CD4-positive, alpha-beta T cell treated with Interleukin-15 for 1 hour (primary cell): ENCODE measurements around the gene ZNF646.
A peak's percentile ranks its signal among the peaks of the same experiment; 100 is the strongest.

Experiments
- DNase-seq: peaks from one replicate; pipeline ENCODE4 v3.0.0-alpha.2; 2020

ZNF646 gene

GRCh38 chr16:31073970-31074813 lies at the start of gene ZNF646, which contains the start of gene ZNF668:
ZNF646 (plus strand) TSS chr16:31074422; CDS start chr16:31076325, 1,903 bp downstream.
ZNF668 (minus strand) TSS chr16:31074240; CDS start chr16:31064459, 9,781 bp downstream.
- DNase-seq: peak; percentile 98

DNA sequence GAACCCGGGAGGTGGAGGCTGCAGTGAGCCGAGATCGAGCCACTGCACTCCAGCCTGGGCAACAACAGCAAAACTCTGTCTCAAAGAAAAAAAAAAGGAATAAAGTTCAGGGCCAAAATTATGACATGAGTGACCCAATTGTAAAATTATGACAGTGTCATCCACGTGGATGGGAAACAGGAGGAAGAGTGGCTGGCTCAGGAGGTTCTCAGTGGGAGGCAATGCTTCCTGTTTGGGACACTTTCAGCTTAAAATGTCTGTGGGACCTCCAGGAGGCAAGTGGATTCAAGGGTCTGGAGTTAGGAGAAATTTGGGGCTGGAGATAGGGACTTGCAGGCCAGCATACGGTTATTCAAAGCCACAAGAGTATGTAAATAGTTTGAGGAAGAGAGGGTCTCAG lies 48.9 kb upstream of the ZNF646 start:
- no peak for DNase-seq

DNA sequence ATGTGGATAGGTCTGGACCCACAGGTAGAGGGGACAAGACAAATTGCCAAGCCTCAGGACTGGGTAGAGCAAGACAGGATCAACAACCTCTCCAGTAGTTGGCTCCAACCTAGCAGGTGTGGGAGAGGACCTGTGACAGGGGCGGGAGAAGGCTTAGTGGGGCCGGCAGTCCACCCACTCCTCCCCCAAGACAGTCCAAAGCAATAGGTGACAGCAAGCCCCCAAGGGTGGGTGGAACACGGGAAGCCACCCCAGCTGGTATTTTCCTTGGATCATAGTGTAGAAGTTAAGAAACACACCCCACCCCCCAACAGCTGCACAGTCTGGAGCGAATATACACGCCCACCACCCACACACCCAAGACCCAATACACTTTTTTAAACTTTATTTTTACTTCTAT lies 45.0 kb upstream of the ZNF646 start:
- DNase-seq: no peak

GRCh38 chr16:31031276-31031675 lies 42.9 kb upstream of the ZNF646 start:
- DNase-seq: no peak

DNA sequence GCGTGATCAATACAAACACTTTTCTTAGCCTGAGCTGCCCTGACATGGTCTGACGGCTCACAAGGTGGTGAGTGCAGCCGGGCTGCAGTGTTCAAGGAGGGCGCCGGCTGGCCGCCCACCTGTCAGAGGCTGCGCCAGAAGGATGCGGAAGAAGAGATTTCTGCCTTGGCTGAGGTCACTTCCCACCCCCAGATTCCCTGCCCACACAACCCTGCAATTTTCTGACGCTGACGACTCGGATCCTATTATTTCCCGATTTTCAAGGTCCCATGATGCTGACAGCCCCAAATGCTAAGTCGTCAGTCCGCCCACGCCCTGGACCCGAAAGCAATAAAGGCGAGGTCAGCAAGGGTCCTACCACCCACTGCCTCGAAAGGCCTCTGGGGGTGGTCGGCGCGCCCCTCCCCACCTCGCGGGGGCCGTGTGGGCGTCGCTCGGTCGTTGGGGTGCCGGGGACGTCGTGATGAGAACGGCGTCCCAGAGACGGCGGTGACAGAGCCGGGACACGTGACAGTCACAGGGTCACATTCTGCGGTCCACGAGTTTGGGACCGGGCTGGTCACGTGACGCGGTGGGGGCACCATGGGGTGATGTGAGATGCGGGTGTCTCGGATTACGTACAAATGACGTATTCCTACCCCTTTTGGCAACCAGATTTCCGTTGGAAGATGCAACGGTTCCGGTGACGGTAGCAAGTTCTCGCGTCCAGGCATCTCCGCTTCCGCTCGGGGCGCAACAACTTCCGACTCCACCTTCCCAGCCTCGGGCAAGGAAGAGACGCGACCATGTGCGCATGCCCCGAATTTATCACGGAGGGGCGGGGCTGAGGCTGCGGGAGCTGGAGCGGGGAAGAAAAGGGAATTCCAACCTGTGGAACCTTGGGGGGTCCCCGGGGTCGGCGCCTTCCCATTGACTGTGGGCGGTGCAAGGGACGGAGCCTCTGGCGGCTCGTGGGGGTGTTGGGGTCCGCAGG lies 41.2 kb upstream of the ZNF646 start, which contains the start of gene STX4:
TSS of gene STX4 (plus strand) at position 823 of the 973 bp plus-strand sequence. CDS start 248 bp downstream, outside the sequence.
- peak; percentile 99 for DNase-seq

DNA sequence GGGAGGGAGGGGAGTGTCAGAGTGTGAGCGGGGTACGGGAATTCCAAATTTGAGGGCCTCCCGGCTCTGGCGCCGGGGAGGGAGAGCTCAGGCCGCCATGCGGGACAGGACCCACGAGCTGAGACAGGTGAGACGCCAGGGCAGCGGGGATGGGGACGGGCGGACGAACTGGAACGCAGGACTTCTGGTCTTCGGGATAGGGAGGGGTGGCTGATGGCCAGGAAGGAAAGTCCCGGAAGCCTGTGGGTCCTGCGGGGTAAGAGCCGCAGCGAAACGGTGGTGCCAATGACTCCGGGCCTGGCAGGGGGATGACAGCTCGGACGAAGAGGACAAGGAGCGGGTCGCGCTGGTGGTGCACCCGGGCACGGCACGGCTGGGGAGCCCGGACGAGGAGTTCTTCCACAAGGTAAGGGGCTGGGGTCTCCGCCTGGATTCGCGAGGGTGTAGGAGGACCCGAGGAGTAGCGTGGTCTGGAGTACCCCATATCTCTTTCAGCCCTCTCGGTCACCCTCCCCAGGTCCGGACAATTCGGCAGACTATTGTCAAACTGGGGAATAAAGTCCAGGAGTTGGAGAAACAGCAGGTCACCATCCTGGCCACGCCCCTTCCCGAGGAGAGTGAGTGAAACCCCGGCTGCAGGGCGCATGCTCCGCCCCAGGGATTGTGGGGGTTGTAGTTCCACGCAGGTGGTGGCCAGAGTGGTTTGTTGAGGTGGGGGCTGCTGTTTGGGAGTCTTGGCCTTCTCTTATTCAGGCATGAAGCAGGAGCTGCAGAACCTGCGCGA lies 40.3 kb upstream of the ZNF646 start:
- peak; percentile 88 for DNase-seq

DNA sequence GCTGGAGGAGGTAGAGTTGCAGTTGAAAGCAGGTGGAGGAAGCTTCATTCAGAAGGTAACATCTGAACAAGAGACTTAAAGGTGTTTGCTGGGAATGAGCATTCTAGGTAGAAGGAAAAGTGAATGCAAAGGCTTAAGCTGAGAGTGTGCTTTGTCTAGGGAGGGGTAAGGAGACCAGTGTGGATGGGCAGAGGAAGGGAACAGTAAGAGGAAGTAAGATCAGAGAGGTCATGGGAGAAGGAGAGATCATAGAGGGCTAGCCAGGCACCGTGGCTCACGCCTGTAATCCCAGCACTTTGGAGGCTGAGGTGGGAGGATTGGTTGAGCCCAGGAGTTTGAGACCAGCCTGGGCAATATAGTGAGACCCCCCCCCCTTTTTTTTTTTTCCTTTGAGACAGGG lies 37.5 kb upstream of the ZNF646 start:
- no peak for DNase-seq

- DNase-seq: no peak
Measured at GRCh38 chr16:31038993-31039392, 35.2 kb upstream of the ZNF646 start.

DNA sequence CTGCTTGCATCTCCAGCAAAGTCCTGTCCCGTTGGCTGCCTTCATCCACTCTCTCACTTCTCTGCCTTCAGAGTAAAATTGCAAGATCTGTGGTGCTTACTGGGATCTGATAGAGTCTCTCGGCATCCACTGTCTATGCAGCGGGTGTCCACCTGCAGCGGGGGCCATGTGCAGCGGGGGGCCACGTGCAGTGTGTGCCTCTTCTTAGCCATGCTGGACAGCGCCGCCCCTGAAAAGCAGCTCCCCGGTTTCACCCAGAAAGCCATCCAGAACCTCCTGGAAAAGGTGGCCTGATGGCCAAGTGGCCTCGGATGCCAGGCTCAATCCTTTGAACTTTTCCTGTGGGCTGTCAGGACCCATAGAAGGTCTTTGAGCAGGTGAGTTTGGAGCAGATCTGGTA lies 31.4 kb upstream of the ZNF646 start:
- no peak for DNase-seq

DNA sequence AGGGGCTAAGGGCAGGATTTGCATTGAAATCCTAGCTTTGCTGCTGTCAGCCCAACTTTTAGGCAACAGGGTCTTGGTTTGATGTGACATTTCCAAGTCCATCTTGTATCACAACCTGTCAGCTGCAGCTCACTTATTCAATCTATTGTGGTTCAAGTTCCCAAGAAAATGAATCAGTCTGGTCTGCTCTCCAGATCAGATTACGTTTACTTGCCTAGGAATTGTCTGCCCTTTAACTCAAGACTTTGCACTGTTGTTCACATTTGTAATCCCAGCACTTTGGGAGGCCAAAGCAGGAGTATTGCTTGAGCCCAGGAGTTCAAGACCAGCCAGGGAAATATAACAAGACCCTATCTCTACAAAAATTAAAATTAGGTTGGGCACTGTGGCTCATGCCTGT lies 30.9 kb upstream of the ZNF646 start:
- DNase-seq: no peak

- DNase-seq: no peak
Measured at GRCh38 chr16:31043898-31044481, 30.2 kb upstream of the ZNF646 start.

GRCh38 chr16:31050280-31051030 lies 23.8 kb upstream of the ZNF646 start:
- no peak for DNase-seq

DNA sequence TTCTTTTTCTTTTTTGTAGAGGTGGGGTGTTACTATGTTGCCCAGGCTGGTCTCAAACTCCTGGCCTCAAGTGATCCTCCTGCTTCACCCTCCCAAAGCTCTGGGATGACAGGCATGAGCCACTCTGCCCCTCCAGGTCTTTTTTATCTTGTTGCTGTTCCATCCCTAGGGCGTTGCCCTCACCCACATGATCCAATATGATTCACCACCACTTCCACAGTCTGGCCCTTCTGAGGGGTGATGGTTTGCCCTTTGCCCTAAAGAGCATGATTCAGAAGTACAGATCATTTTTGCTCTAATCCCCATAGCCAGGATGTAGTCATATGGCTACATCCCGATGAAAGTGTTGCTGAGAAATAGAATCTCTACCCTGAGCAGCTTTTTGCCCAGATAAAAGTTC lies 22.1 kb upstream of the ZNF646 start:
- DNase-seq: peak; percentile 37

DNA sequence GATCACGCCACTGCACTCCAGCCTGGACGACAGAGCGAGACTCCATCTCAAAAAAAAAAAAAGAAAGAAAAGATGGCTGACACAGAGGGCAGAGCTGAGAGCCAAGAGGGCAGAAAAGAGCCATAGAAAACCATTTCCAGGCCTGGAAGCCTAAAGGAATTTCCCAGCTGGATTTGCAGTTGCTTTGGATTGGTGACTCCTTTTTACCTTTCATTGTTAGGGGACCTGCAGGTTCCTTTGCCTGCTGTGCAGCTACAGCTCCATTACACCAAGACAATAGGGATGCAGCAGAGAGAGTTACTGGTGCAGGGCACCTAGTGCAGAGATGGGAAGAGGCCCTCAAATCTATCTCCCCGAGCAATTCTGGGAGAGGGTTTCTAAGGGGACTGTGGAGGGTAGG lies 18.6 kb upstream of the ZNF646 start:
- no peak for DNase-seq

GRCh38 chr16:31061126-31061812 lies 13.0 kb upstream of the ZNF646 start:
- no peak for DNase-seq

DNA sequence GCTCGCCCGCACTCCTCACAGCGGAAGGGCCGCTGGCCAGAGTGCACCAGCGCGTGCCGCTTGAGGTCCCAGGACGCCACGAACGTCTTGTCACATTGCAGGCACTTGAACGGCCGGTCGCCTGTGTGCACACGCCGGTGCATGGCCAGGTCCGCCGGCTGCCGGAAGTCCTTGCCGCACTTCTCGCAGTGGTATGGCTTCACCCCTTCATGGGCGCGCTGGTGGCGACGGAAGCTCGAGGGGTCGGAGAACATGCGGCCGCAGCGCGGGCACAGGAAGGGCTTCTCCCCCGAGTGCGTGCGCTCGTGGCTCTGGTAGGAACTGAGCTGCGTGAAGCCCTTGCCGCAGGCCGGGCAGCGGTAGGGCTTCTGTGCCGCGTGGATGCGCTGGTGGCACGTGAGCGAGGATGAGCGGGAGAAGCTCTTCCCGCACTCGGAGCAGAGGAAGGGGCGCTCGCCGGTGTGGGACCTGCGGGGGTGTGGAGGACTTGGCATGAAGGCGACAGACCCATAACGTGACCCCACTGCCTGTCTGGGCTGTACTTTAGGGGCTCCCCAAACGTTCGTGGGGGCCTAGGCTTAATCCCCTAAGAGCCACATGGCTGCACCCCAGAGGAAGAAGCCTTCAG lies 12.3 kb upstream of the ZNF646 start:
- no peak for DNase-seq

- no peak for DNase-seq
Measured at GRCh38 chr16:31063495-31063842, 10.8 kb upstream of the ZNF646 start.

GRCh38 chr16:31063843-31064611 lies 10.2 kb upstream of the ZNF646 start:
- DNase-seq: no peak

DNA sequence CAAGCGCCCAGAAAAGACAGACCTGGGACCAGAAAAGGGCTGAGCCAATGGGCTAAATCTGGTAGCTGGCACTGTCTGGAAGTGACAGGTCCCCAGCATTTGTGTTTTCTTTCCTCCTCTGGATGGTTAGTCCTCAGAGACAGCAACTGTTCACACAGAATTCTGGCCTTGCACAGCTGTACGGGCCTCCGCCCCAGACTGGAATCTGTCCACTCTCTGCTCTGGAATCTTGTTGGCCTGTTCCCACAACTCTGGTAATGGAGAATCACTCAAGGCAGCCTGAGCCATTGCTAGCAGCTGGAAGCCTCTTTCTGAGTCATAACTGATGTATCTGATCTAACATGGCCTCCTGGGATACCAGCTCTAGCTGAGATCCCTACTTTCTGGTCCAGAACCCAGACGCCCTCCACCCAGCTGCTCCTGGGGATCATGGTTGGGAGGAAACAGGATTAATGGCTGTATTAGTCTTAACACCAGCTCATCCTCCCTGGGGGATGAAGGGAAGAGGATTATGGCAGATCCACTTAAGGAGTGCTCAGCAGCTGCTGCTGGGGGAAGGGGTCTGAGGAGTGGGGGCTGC lies 9.2 kb upstream of the ZNF646 start:
- DNase-seq: no peak
